Measurements from ENCODE around the gene IKZF5. TPM values are rescaled to one million over a fixed set of nuclear protein-coding genes. Genes with fewer than 3 reads are reported as not detected.

IKZF5 gene
- total and polyA plus RNA-seq, 2 of the 4 experiments (the other 2 are of a cell fraction): 2.9 to 4.4 TPM

- 0 out of 2 replicates have a peak, but pooled peaks cover 1% of the 10 kb centered on the region for H3K36me3 ChIP-seq (ENCODE audit: control insufficient read depth, insufficient read depth, low read length)
- DNase-seq: no peak
- no peak overlapping the region for H2BK120ac ChIP-seq (ENCODE audit: low read depth, low read length)
- H3K9ac ChIP-seq (ENCODE audit: low read depth, low read length): no peak overlapping the region
- 30% methylated on average over 5 of the region's 18 CpGs; no CpG with 5 or more reads in 1 of the 2 experiments for WGBS, 2 experiments (ENCODE audit: extremely low coverage in 2 of 2, insufficient read length in 1 of 2)
- H4K20me1 ChIP-seq (ENCODE audit: insufficient read depth, low read length): no peaks in the 10 kb centered on the region
- no peak overlapping the region for H2AK9ac ChIP-seq (replicated peaks; ENCODE audit: low read depth, low read length, poor library complexity)
- ATAC-seq (ENCODE audit: low read depth): no peak
- ChIA-PET CTCF (no interaction called here), POLR2A (ENCODE audit: unreplicated experiment) (no interaction called here)
- H2BK5ac ChIP-seq (ENCODE audit: low read depth, low read length, poor library complexity, severe bottlenecking): no peak overlapping the region
- H2BK20ac ChIP-seq (ENCODE audit: low read depth, low read length): no peak overlapping the region
- no peak overlapping the region for H2AFZ ChIP-seq (replicated peaks; ENCODE audit: low read length, poor library complexity)
- no peak overlapping the region for H4K8ac ChIP-seq (ENCODE audit: low read depth in 2 of 2, low read length in 2 of 2)
- no peak overlapping the region for H3K18ac ChIP-seq (ENCODE audit: low read depth, low read length)
- H3K4me2 ChIP-seq (ENCODE audit: low read depth, low read length): no peak overlapping the region
- H3K79me1 ChIP-seq (ENCODE audit: low read depth in 1 of 2, low read length in 2 of 2): no peaks in the 10 kb centered on the region
- H4K91ac ChIP-seq (ENCODE audit: insufficient read depth, low read depth, low read length): no peak overlapping the region
- no peak overlapping the region for H3K4me3 ChIP-seq (ENCODE audit: insufficient read depth, low read depth, low read length)
- no peak overlapping the region for H4K5ac ChIP-seq (ENCODE audit: low read depth, low read length)
- intact Hi-C loops (cut with micrococcal nuclease): no loop called here
- no peak overlapping the region for H3K4ac ChIP-seq (ENCODE audit: low read depth, low read length)
- H3K27me3 ChIP-seq (ENCODE audit: control insufficient read depth, insufficient read depth, low read length): no peaks in the 10 kb centered on the region
- H3K9me3 ChIP-seq (ENCODE audit: control insufficient read depth, insufficient read depth, low read length): no peaks in the 10 kb centered on the region
- H2AK5ac ChIP-seq (ENCODE audit: low read depth, low read length): no peak overlapping the region
- H3K9me1 ChIP-seq (ENCODE audit: insufficient read depth, low read length): no peaks in the 10 kb centered on the region
- in situ Hi-C loops (cut with MboI; ENCODE audit: low sequenced_read_pairs): loop anchor here (25.0 kb wide), 1 partner anchor 923 kb away; no protein-coding TSS in a partner anchor
- no peak overlapping the region for H3K14ac ChIP-seq (replicated peaks; ENCODE audit: low read depth, low read length)
- H2BK15ac ChIP-seq (ENCODE audit: low read depth, low read length): no peak overlapping the region
- H3K23ac ChIP-seq (ENCODE audit: low read depth, low read length): no peak overlapping the region
- H3K27ac ChIP-seq (ENCODE audit: insufficient read depth, low read length): no peak overlapping the region
- no peak overlapping the region for H3K56ac ChIP-seq (ENCODE audit: extremely low read depth, insufficient read depth, low read length)
- dilution Hi-C loops (cut with HindIII; ENCODE audit: low sequenced_read_pairs, unreplicated experiment): no loop called here
- BruUV-seq (replicated peaks): no TSS peak
- H3K4me1 ChIP-seq (ENCODE audit: control insufficient read depth, insufficient read depth, low read length): no peaks in the 10 kb centered on the region
- no peak for TF ChIP-seq CHD1 (IDR thresholded peaks at IDR 0.05; ENCODE audit: low read depth, low read length)
- TF ChIP-seq, protein P1, sequence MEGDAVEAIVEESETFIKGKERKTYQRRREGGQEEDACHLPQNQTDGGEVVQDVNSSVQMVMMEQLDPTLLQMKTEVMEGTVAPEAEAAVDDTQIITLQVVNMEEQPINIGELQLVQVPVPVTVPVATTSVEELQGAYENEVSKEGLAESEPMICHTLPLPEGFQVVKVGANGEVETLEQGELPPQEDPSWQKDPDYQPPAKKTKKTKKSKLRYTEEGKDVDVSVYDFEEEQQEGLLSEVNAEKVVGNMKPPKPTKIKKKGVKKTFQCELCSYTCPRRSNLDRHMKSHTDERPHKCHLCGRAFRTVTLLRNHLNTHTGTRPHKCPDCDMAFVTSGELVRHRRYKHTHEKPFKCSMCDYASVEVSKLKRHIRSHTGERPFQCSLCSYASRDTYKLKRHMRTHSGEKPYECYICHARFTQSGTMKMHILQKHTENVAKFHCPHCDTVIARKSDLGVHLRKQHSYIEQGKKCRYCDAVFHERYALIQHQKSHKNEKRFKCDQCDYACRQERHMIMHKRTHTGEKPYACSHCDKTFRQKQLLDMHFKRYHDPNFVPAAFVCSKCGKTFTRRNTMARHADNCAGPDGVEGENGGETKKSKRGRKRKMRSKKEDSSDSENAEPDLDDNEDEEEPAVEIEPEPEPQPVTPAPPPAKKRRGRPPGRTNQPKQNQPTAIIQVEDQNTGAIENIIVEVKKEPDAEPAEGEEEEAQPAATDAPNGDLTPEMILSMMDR (conservative IDR thresholded peaks at IDR 0.05; ENCODE audit: low read depth, low read length): no peak
- no peak for TF ChIP-seq RAD21 (IDR thresholded peaks at IDR 0.05; ENCODE audit: low read length)
- TF ChIP-seq USF2 (IDR thresholded peaks at IDR 0.05; ENCODE audit: low read depth, low read length): no peak
- no peak for TF ChIP-seq NFE2L2 (IDR thresholded peaks at IDR 0.05; ENCODE audit: low read depth, low read length)
- no peak for TF ChIP-seq RFX5 (IDR thresholded peaks at IDR 0.05; ENCODE audit: low read depth, low read length)
- TF ChIP-seq SMC3 (IDR thresholded peaks at IDR 0.05; ENCODE audit: low read depth, low read length): no peak
- no peak for TF ChIP-seq POLR2A (IDR thresholded peaks at IDR 0.05; ENCODE audit: low read depth, low read length)
- TF ChIP-seq RCOR1 (IDR thresholded peaks at IDR 0.05; ENCODE audit: insufficient replicate concordance, low read length): no peak
- no peak for TF ChIP-seq MAFK (IDR thresholded peaks at IDR 0.05; ENCODE audit: low read depth, low read length)
- no peak for TF ChIP-seq CEBPB (IDR thresholded peaks at IDR 0.05; ENCODE audit: low read depth, low read length)
- no peak for TF ChIP-seq MAZ (IDR thresholded peaks at IDR 0.05; ENCODE audit: borderline replicate concordance, low read depth, low read length)
- no peak for TF ChIP-seq MXI1 (IDR thresholded peaks at IDR 0.05; ENCODE audit: borderline replicate concordance, low read depth, low read length)
- no peak for TF ChIP-seq ELK1 (IDR thresholded peaks at IDR 0.05; ENCODE audit: borderline replicate concordance, low read depth, low read length)
- no peak for TF ChIP-seq FOS (IDR thresholded peaks at IDR 0.05; ENCODE audit: low read depth, low read length)
Observed at GRCh38 chr10:123038782-123039631, 30.4 kb upstream of the IKZF5 start.

All from IMR-90 (cell line).